ENCODE data around the gene MYLK4. TPM values are rescaled to one million over a fixed set of nuclear protein-coding genes. Genes with fewer than 3 reads are reported as not detected.

Gene MYLK4
- total RNA-seq, 1 experiment from 2014 or later = 0.26 TPM

GRCh38 chr6:2744209-2744771 lies 6.4 kb downstream of the MYLK4 start:
- no peaks in the 10 kb centered on the region for H3K36me3 ChIP-seq
- DNase-seq (ENCODE audit: low read depth in 1 of 2, low spot score in 2 of 2) = no peak
- no peak overlapping the region for H3K27ac ChIP-seq
- no peaks in the 10 kb centered on the region for H3K9me3 ChIP-seq (replicated peaks)
- H3K27me3 ChIP-seq (replicated peaks) = no peaks in the 10 kb centered on the region
- no peak overlapping the region for H3K4me3 ChIP-seq
- peaks cover 12% of the 10 kb centered on the region for H3K4me1 ChIP-seq (replicated peaks)

- no peaks in the 10 kb centered on the region for H3K27me3 ChIP-seq (replicated peaks)
- H3K9me3 ChIP-seq (replicated peaks) = no peaks in the 10 kb centered on the region
- no peaks in the 10 kb centered on the region for H3K36me3 ChIP-seq
- no peak overlapping the region for H3K27ac ChIP-seq
- peaks cover 17% of the 10 kb centered on the region for H3K4me1 ChIP-seq (replicated peaks)
- H3K4me3 ChIP-seq = no peak overlapping the region
- no peak for DNase-seq (ENCODE audit: low read depth in 1 of 2, low spot score in 2 of 2)
Measured at GRCh38 chr6:2743280-2744208, 7.2 kb downstream of the MYLK4 start.

- Histone ChIP-seq H3K9me3 (replicated peaks) (no peaks in the 10 kb centered on the region), H3K27ac (no peak overlapping the region), H3K4me3 (no peak overlapping the region), H3K27me3 (replicated peaks) (no peaks in the 10 kb centered on the region), H3K4me1 (replicated peaks) (peaks cover 23% of the 10 kb centered on the region), H3K36me3 (no peaks in the 10 kb centered on the region)
- DNase-seq (ENCODE audit: low read depth in 1 of 2, low spot score in 2 of 2) = no peak
Measured at GRCh38 chr6:2741756-2742155, 9.0 kb downstream of the MYLK4 start.

GRCh38 chr6:2740581-2740980 lies 10.1 kb downstream of the MYLK4 start:
- DNase-seq (ENCODE audit: low read depth in 1 of 2, low spot score in 2 of 2) = no peak
- Histone ChIP-seq H3K27ac (no peak overlapping the region), H3K9me3 (replicated peaks) (no peaks in the 10 kb centered on the region), H3K36me3 (no peaks in the 10 kb centered on the region), H3K4me3 (no peak overlapping the region), H3K27me3 (replicated peaks) (no peaks in the 10 kb centered on the region), H3K4me1 (replicated peaks) (peaks cover 22% of the 10 kb centered on the region)

- peaks cover 18% of the 10 kb centered on the region for H3K4me1 ChIP-seq (replicated peaks)
- H3K9me3 ChIP-seq (replicated peaks) = no peaks in the 10 kb centered on the region
- no peak overlapping the region for H3K4me3 ChIP-seq
- H3K27ac ChIP-seq = peak overlapping the region; percentile 44
- peak; percentile 41 to 72 for DNase-seq (ENCODE audit: low read depth in 1 of 2, low spot score in 2 of 2)
- H3K27me3 ChIP-seq (replicated peaks) = no peaks in the 10 kb centered on the region
- H3K36me3 ChIP-seq = no peaks in the 10 kb centered on the region
Measured at GRCh38 chr6:2739335-2739734, 11.4 kb downstream of the MYLK4 start.

GRCh38 chr6:2738373-2738979 lies 12.2 kb downstream of the MYLK4 start:
- DNase-seq (ENCODE audit: low read depth in 1 of 2, low spot score in 2 of 2) = peak; percentile 63 to 71
- H3K36me3 ChIP-seq = no peaks in the 10 kb centered on the region
- H3K27ac ChIP-seq = no peak overlapping the region; the same call in 1 of the 2 replicates
- H3K4me3 ChIP-seq = no peak overlapping the region
- H3K9me3 ChIP-seq (replicated peaks) = no peaks in the 10 kb centered on the region
- peaks cover 18% of the 10 kb centered on the region for H3K4me1 ChIP-seq (replicated peaks)
- no peaks in the 10 kb centered on the region for H3K27me3 ChIP-seq (replicated peaks)

- Histone ChIP-seq H3K4me3 (no peak overlapping the region), H3K27ac (no peak overlapping the region), H3K36me3 (no peaks in the 10 kb centered on the region), H3K9me3 (replicated peaks) (no peaks in the 10 kb centered on the region), H3K27me3 (replicated peaks) (no peaks in the 10 kb centered on the region), H3K4me1 (replicated peaks) (peaks cover 18% of the 10 kb centered on the region)
- no peak for DNase-seq (ENCODE audit: low read depth in 1 of 2, low spot score in 2 of 2)
Measured at GRCh38 chr6:2737885-2738284, 12.8 kb downstream of the MYLK4 start.

- Histone ChIP-seq H3K4me3 (no peak overlapping the region), H3K9me3 (replicated peaks) (no peaks in the 10 kb centered on the region), H3K36me3 (no peaks in the 10 kb centered on the region), H3K27me3 (replicated peaks) (no peaks in the 10 kb centered on the region), H3K27ac (no peak overlapping the region), H3K4me1 (replicated peaks) (peaks cover 14% of the 10 kb centered on the region)
- no peak for DNase-seq (ENCODE audit: low read depth in 1 of 2, low spot score in 2 of 2)
Measured at GRCh38 chr6:2734488-2735166, 16.1 kb downstream of the MYLK4 start.

- Histone ChIP-seq H3K36me3 (no peaks in the 10 kb centered on the region), H3K9me3 (replicated peaks) (no peaks in the 10 kb centered on the region), H3K4me3 (no peak overlapping the region), H3K27ac (no peak overlapping the region), H3K4me1 (replicated peaks) (peaks cover 7% of the 10 kb centered on the region), H3K27me3 (replicated peaks) (no peaks in the 10 kb centered on the region)
- no peak for DNase-seq (ENCODE audit: low read depth in 1 of 2, low spot score in 2 of 2)
Measured at GRCh38 chr6:2733736-2734480, 16.8 kb downstream of the MYLK4 start.

- Histone ChIP-seq H3K4me1 (replicated peaks) (peaks cover 4% of the 10 kb centered on the region), H3K27me3 (replicated peaks) (no peaks in the 10 kb centered on the region), H3K36me3 (no peaks in the 10 kb centered on the region), H3K27ac (no peak overlapping the region), H3K9me3 (replicated peaks) (no peaks in the 10 kb centered on the region), H3K4me3 (no peak overlapping the region)
- DNase-seq (ENCODE audit: low read depth in 1 of 2, low spot score in 2 of 2) = no peak
Measured at GRCh38 chr6:2733324-2733723, 17.4 kb downstream of the MYLK4 start.

- Histone ChIP-seq H3K9me3 (replicated peaks) (no peaks in the 10 kb centered on the region), H3K4me3 (no peak overlapping the region), H3K4me1 (replicated peaks) (no peaks in the 10 kb centered on the region), H3K27ac (no peak overlapping the region), H3K36me3 (no peaks in the 10 kb centered on the region), H3K27me3 (replicated peaks) (no peaks in the 10 kb centered on the region)
- DNase-seq (ENCODE audit: low read depth in 1 of 2, low spot score in 2 of 2) = no peak
Measured at GRCh38 chr6:2732503-2733089, 18.1 kb downstream of the MYLK4 start.

- no peak overlapping the region for H3K4me3 ChIP-seq
- H3K27ac ChIP-seq = no peak overlapping the region
- H3K9me3 ChIP-seq (replicated peaks) = no peaks in the 10 kb centered on the region
- no peaks in the 10 kb centered on the region for H3K36me3 ChIP-seq
- no peaks in the 10 kb centered on the region for H3K27me3 ChIP-seq (replicated peaks)
- no peaks in the 10 kb centered on the region for H3K4me1 ChIP-seq (replicated peaks)
- DNase-seq (ENCODE audit: low read depth in 1 of 2, low spot score in 2 of 2) = no peak
Measured at GRCh38 chr6:2731281-2731909, 19.3 kb downstream of the MYLK4 start.
